UCSD-AML1 (cell line): Measurements from ENCODE around the gene IGFBP6.
A peak's percentile ranks its signal among the peaks of the same experiment; 100 is the strongest.

ENCODE experiments used
- DNase-seq: peaks from one replicate; lab custom pipeline; 2025; ENCODE audit not compliant: unreplicated experiment; lab: John Stamatoyannopoulos, UW

The IGFBP6 gene

GRCh38 chr12:53058674-53059433, 38.6 kb upstream of the IGFBP6 start:
- DNase-seq = no peak

- DNase-seq = no peak
Measured at GRCh38 chr12:53059434-53060063, 37.9 kb upstream of the IGFBP6 start.

- DNase-seq = no peak
Measured at GRCh38 chr12:53060064-53060720, 37.3 kb upstream of the IGFBP6 start.

GRCh38 chr12:53060721-53061276, 36.7 kb upstream of the IGFBP6 start:
- DNase-seq = no peak

DNA sequence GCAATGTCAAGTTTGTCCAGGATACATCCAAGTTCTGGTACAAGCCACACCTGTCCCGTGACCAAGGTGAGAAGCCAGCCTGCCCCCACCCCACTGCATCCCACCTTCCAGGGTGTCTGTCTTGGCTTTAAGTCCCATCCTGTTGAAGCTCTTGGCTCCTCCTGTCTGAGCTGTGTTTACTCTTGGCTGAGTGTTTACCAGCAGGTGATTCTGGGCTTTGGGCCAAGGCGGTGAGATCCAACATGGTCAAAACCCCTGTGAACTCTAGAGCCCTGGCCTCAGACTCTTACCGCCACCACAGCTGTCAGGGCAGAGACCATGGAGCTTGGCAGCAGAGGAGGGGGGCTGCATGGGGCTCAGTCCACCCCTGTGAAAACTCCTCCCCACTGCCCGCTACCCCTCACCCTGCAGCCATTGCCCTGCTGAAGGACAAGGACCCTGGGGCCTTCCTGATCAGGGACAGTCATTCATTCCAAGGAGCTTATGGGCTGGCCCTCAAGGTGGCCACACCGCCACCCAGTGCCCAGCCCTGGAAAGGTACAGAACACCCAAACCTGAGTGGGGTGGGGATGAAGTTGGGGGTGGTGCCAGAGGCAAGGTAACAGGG, 36.0 kb upstream of the IGFBP6 start:
- no peak for DNase-seq

- DNase-seq = no peak
Measured at GRCh38 chr12:53062011-53062961, 35.2 kb upstream of the IGFBP6 start.

DNA sequence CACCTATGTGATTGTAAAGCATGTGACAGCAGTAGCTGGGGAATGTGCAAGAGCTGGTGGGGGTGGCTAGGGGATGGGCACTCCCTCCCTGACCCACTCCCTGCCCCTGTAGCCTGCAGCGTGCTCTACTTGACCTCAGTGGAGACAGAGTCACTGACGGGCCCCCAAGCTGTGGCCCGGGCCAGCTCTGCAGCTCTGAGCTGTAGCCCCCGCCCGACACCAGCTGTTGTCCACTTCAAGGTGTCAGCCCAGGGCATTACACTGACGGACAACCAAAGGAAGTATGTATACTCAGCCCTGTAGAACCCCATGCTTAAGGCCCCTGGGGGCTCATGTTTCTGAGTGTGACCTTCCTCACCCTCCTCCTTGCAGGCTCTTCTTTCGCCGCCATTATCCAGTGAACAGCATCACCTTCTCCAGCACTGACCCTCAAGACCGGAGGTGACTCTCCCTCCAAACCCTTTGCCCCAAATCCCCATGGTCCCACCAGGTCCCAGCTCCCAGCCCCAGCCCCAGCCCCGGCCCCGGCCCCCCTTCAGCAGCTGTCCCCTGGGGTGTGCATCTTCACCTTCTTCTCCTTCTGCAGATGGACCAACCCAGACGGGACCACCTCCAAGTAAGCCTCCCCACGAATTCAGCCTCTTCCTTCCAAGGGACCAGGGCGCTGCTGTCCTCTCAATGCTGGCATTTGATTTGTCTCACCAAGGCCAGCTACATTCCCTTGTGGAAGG, 34.3 kb upstream of the IGFBP6 start:
- no peak for DNase-seq

DNA sequence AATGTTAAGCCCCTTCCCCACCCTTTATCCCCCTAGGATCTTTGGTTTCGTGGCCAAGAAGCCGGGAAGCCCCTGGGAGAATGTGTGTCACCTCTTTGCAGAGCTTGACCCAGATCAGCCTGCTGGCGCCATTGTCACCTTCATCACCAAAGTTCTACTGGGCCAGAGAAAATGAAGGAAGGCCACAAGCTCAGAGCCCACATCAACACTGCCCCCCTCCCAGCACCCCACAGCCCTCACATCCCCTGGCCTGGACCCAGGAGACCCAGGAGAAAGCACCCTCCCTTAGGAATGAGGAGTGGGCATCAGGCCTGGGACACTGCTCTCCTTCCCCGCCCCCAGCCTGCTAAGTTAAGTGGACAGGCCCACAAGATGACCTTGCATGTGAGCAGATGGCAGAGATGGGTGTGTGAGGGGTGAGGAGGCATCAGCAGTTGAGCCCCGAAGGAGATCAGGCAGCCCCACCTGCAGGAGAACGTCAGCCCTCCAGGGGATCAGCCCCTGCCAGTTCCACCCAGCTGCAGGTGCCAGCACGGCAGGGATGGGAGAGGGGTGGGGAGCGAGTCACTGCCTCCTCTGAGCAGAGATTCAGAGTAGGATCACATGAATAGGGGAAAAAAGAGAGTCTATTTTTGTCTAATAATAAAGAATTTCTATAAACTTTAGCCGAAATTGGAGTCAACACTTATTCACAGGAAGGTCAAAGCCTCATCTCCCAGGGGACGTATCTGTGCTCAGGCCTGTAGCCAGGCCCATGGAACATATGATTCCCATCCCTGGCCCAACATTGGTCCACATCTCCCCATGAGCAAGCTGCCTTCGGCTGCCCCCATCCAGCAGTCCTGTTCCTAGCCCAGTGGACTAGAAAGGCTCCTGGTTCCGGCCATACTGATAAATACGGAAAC, 33.5 kb upstream of the IGFBP6 start:
- no peak for DNase-seq

GRCh38 chr12:53064613-53065436, 32.6 kb upstream of the IGFBP6 start:
- no peak for DNase-seq

- no peak for DNase-seq
Measured at GRCh38 chr12:53065470-53065869, 32.0 kb upstream of the IGFBP6 start.

DNA sequence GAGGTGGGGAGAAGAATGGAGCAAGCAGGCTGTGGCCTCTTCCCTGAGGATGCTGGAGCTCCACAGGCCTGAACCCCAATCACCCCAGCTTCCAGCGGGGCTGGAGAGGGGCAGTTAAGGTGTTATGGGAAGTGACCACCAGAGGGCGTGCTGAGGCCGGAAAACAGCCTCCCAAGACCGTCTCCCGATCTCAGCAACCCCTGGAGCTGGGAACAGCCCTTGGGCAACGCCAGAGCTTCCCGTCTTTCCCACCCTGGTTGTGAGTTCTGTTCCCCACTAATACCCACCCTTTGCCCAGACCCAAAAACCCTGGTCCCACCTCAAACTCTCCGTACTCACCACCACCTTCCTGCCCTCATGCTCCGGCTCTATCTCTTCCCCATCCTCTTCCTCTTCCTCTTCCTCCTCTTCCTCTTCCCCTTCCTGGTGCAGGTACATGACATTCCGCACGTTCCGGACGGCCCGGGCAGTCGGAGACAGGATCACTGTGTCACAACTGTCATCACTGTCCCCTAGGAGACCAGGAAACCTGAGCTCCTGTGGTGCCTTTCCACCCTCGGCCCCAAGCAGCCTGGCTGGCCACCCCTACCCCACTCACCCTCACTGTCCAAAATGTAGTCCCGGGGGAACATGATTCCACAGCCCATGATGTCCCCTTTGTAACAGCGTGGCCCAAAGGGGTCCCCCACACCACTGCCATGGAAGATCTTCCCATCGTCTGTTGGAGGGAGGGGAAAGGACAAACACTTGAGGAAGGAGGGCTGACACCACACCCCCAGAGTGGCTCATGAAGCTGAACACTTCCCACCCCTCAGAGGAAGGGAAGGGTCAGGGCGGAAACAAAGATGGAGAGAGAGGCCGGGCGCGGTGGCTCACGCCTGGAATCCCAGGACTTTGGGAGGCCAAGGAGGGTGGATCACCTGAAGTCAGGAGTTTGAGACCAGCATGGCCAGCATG, 31.2 kb upstream of the IGFBP6 start:
- peak; percentile 64 for DNase-seq

- no peak for DNase-seq
Measured at GRCh38 chr12:53067074-53067992, 30.1 kb upstream of the IGFBP6 start.

GRCh38 chr12:53067993-53068770, 29.3 kb upstream of the IGFBP6 start:
- DNase-seq = no peak

DNA sequence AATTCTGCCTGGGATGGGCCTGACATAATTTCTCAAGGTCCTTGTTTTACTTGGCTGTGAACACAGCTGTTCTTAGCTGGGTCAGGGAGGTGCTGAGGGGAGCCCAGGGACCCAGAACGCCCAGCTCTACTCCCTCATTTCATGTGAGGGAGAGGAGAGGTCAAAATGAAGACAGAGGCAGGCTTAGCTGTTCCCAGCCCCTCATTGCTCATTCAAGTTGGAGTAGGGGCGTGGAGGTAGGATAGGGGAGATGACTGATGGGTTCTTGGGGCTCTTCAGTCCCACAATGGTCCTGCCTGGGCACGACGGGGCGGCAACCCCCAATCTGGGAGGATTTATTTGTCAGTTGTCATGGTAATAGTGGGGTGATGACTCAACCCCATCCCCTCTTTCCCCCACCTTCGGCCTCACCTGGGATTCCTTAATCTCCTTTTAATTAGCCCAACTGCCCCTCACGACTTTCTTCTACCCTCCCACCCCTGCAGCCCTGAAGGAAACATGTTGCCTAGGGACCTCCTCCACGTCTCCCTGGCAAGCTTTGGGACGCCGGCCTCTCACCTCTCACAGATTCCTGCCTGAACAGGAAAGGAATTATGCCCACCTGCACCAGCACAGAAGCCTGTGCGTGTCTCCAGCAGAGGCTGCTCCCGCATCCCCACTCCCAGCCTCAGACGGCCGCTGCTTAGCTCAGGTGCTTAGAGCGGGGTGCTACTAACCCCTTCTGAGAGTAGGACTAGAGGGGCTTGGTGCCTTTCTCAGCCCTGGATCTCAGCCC, 28.5 kb upstream of the IGFBP6 start:
- DNase-seq = no peak
